Measurements from ENCODE around the gene ITGA11.

- TF ChIP-seq CTCF (conservative IDR thresholded peaks at IDR 0.05; ENCODE audit: low read length) (no peak), EZH2phosphoT487 (IDR thresholded peaks at IDR 0.05; ENCODE audit: borderline replicate concordance, low read depth, low read length) (no peak)
Observed at GRCh38 chr15:68290715-68291114, 141.2 kb downstream of the ITGA11 start.
